ENCODE measurements around the gene HLA-DOA.

HLA-DOA gene

DNA sequence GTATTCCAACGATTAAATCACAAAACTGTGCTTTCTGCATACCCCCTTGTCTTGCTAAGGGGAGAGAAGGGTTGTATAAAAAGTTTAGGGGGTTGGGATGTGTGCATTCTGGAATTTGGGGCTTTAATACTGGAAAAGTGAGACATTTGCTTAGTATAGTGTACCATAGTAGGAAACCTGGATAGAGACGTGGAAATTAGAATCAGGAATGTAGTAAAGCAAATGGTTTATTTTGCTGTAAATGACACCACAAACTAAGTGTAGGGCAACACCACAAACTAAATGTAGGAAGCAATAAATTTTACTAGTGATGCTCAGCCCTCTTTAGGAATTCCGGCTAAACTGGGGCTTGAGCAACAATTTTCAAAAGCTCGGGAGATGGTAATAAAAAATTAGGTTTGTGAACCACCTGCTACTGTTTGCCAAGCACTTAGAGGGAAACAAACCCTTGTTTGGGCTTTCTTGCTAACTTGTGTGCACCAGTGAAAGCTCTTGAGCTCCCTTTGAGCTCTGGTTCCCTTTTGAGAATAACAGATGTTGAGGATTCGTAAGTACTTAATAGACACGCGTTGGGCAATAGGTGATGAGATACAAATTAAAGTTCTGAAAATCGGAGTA lies 27.2 kb downstream of the HLA-DOA start:
- DNase-seq: peak; percentile 13
- 76% methylated on average over 8 of the region's 8 CpGs for WGBS

GRCh38 chr6:32980488-32981038 lies 28.8 kb downstream of the HLA-DOA start:
- 81% methylated on average over 8 of the region's 11 CpGs for WGBS
- Histone ChIP-seq H3K18ac (ENCODE audit: low read depth in 1 of 2, low read length in 2 of 2) (no peak overlapping the region), H4K91ac (ENCODE audit: low read length) (no peak overlapping the region), H3K9me3 (ENCODE audit: control insufficient read depth, low read length) (no peaks in the 10 kb centered on the region), H3K36me3 (ENCODE audit: control insufficient read depth in 1 of 2, insufficient read depth in 2 of 2, low read depth in 1 of 2, low read length in 2 of 2) (peaks cover 50 to 89% of the 10 kb centered on the region in 2 experiments), H3K9ac (ENCODE audit: low read length) (peak overlapping the region; percentile 49), H4K8ac (ENCODE audit: low read length) (no peak overlapping the region), H3K4me1 (ENCODE audit: control insufficient read depth, insufficient read depth, low read depth, low read length) (peaks cover 21% of the 10 kb centered on the region), H3K4me3 (ENCODE audit: insufficient read depth in 1 of 2, low read depth in 1 of 2, low read length in 2 of 2) (no peak overlapping the region), H2BK12ac (ENCODE audit: low read length in 2 of 2) (no peak overlapping the region), H3K23ac (ENCODE audit: low read length in 2 of 2) (no peak overlapping the region), H3K14ac (ENCODE audit: low read length in 2 of 2) (no peak overlapping the region), H3K27ac (ENCODE audit: low read length, poor library complexity, severe bottlenecking) (peak overlapping the region; percentile 37), H2BK15ac (ENCODE audit: low read depth, poor library complexity, severe bottlenecking) (no peak overlapping the region), H2AFZ (ENCODE audit: low read depth, low read length) (no peak overlapping the region), H2AK5ac (ENCODE audit: low read length, severe bottlenecking) (no peak overlapping the region), H3K4me2 (ENCODE audit: low read length, poor library complexity, severe bottlenecking) (no peak overlapping the region), H3K79me1 (replicated peaks; ENCODE audit: low read length, poor library complexity, severe bottlenecking) (no peaks in the 10 kb centered on the region), H3K4ac (ENCODE audit: low read depth in 1 of 2, low read length in 2 of 2) (no peak overlapping the region), H3K27me3 (ENCODE audit: control insufficient read depth in 1 of 2, insufficient read depth in 1 of 2, low read length in 2 of 2) (no peaks in the 10 kb centered on the region), H2BK5ac (ENCODE audit: low read depth, low read length, poor library complexity, severe bottlenecking) (no peak overlapping the region), H2BK120ac (ENCODE audit: low read depth, low read length) (no peak overlapping the region)
- DNase-seq: no peak

More for the DNA sequence above, 27.2 kb downstream of the HLA-DOA start:
- Histone ChIP-seq H3K9me3 (ENCODE audit: control insufficient read depth, low read length) (no peaks in the 10 kb centered on the region), H2BK12ac (ENCODE audit: low read length in 2 of 2) (no peak overlapping the region), H2AFZ (ENCODE audit: low read depth, low read length) (no peak overlapping the region), H3K27ac (ENCODE audit: low read length, poor library complexity, severe bottlenecking) (no peak overlapping the region), H3K4me3 (ENCODE audit: insufficient read depth in 1 of 2, low read depth in 1 of 2, low read length in 2 of 2) (no peak overlapping the region), H4K91ac (ENCODE audit: low read length) (no peak overlapping the region), H3K9ac (ENCODE audit: low read length) (peak overlapping the region; percentile 49), H3K79me1 (replicated peaks; ENCODE audit: low read length, poor library complexity, severe bottlenecking) (no peaks in the 10 kb centered on the region), H3K18ac (ENCODE audit: low read depth in 1 of 2, low read length in 2 of 2) (no peak overlapping the region), H4K8ac (ENCODE audit: low read length) (no peak overlapping the region), H2AK5ac (ENCODE audit: low read length, severe bottlenecking) (no peak overlapping the region), H3K36me3 (ENCODE audit: control insufficient read depth in 1 of 2, insufficient read depth in 2 of 2, low read depth in 1 of 2, low read length in 2 of 2) (peaks cover 38 to 72% of the 10 kb centered on the region in 2 experiments), H2BK5ac (ENCODE audit: low read depth, low read length, poor library complexity, severe bottlenecking) (no peak overlapping the region), H3K27me3 (ENCODE audit: control insufficient read depth in 1 of 2, insufficient read depth in 1 of 2, low read length in 2 of 2) (no peaks in the 10 kb centered on the region), H3K4me1 (ENCODE audit: control insufficient read depth, insufficient read depth, low read depth, low read length) (peaks cover 12% of the 10 kb centered on the region), H2BK120ac (ENCODE audit: low read depth, low read length) (no peak overlapping the region), H3K23ac (ENCODE audit: low read length in 2 of 2) (no peak overlapping the region), H3K4ac (ENCODE audit: low read depth in 1 of 2, low read length in 2 of 2) (no peak overlapping the region), H2BK15ac (ENCODE audit: low read depth, poor library complexity, severe bottlenecking) (no peak overlapping the region), H3K14ac (ENCODE audit: low read length in 2 of 2) (no peak overlapping the region), H3K4me2 (ENCODE audit: low read length, poor library complexity, severe bottlenecking) (no peak overlapping the region)

GRCh38 chr6:32979720-32980487 lies 29.5 kb downstream of the HLA-DOA start:
- Histone ChIP-seq H3K14ac (ENCODE audit: low read length in 2 of 2) (no peak overlapping the region), H3K23ac (ENCODE audit: low read length in 2 of 2) (no peak overlapping the region), H2BK15ac (ENCODE audit: low read depth, poor library complexity, severe bottlenecking) (no peak overlapping the region), H3K9me3 (ENCODE audit: control insufficient read depth, low read length) (no peaks in the 10 kb centered on the region), H2BK12ac (ENCODE audit: low read length in 2 of 2) (no peak overlapping the region), H3K79me1 (replicated peaks; ENCODE audit: low read length, poor library complexity, severe bottlenecking) (no peaks in the 10 kb centered on the region), H2AK5ac (ENCODE audit: low read length, severe bottlenecking) (no peak overlapping the region), H2BK5ac (ENCODE audit: low read depth, low read length, poor library complexity, severe bottlenecking) (no peak overlapping the region), H3K4me2 (ENCODE audit: low read length, poor library complexity, severe bottlenecking) (no peak overlapping the region), H3K27me3 (ENCODE audit: control insufficient read depth in 1 of 2, insufficient read depth in 1 of 2, low read length in 2 of 2) (no peaks in the 10 kb centered on the region), H4K91ac (ENCODE audit: low read length) (no peak overlapping the region), H2BK120ac (ENCODE audit: low read depth, low read length) (no peak overlapping the region), H3K27ac (ENCODE audit: low read length, poor library complexity, severe bottlenecking) (no peak overlapping the region), H3K9ac (ENCODE audit: low read length) (peak overlapping the region; percentile 27), H3K4ac (ENCODE audit: low read depth in 1 of 2, low read length in 2 of 2) (no peak overlapping the region), H3K4me3 (ENCODE audit: insufficient read depth in 1 of 2, low read depth in 1 of 2, low read length in 2 of 2) (no peak overlapping the region), H3K36me3 (ENCODE audit: control insufficient read depth in 1 of 2, insufficient read depth in 2 of 2, low read depth in 1 of 2, low read length in 2 of 2) (peaks cover 51 to 95% of the 10 kb centered on the region in 2 experiments), H2AFZ (ENCODE audit: low read depth, low read length) (no peak overlapping the region), H3K4me1 (ENCODE audit: control insufficient read depth, insufficient read depth, low read depth, low read length) (peaks cover 21% of the 10 kb centered on the region), H3K18ac (ENCODE audit: low read depth in 1 of 2, low read length in 2 of 2) (no peak overlapping the region), H4K8ac (ENCODE audit: low read length) (no peak overlapping the region)
- WGBS: 94% methylated on average over 12 of the region's 12 CpGs
- no peak for DNase-seq

DNA sequence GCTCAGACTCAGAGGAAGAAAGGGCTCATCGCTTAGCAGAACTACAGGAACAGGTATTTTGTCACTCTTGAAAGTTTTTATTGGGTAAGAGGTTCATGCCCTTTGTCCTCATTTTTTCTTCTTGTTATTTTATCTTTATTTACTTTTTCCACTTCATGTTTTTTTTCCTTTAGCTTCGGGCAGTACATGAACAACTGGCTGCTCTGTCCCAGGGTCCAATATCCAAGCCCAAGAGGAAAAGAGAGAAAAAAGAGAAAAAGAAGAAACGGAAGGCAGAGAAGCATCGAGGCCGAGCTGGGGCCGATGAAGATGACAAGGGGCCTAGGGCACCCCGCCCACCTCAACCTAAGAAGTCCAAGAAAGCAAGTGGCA lies 31.5 kb downstream of the HLA-DOA start:
- Histone ChIP-seq H3K14ac (ENCODE audit: low read length in 2 of 2) (no peak overlapping the region), H2BK15ac (ENCODE audit: low read depth, poor library complexity, severe bottlenecking) (no peak overlapping the region), H3K4ac (ENCODE audit: low read depth in 1 of 2, low read length in 2 of 2) (no peak overlapping the region), H2BK5ac (ENCODE audit: low read depth, low read length, poor library complexity, severe bottlenecking) (no peak overlapping the region), H4K8ac (ENCODE audit: low read length) (no peak overlapping the region), H3K79me1 (replicated peaks; ENCODE audit: low read length, poor library complexity, severe bottlenecking) (no peaks in the 10 kb centered on the region), H3K9me3 (ENCODE audit: control insufficient read depth, low read length) (no peaks in the 10 kb centered on the region), H2BK12ac (ENCODE audit: low read length in 2 of 2) (no peak overlapping the region), H3K4me3 (ENCODE audit: insufficient read depth in 1 of 2, low read depth in 1 of 2, low read length in 2 of 2) (peak overlapping the region in 1 of 2 experiments; percentile 46), H3K4me1 (ENCODE audit: control insufficient read depth, insufficient read depth, low read depth, low read length) (peaks cover 21% of the 10 kb centered on the region), H3K18ac (ENCODE audit: low read depth in 1 of 2, low read length in 2 of 2) (no peak overlapping the region), H3K27me3 (ENCODE audit: control insufficient read depth in 1 of 2, insufficient read depth in 1 of 2, low read length in 2 of 2) (no peaks in the 10 kb centered on the region), H4K91ac (ENCODE audit: low read length) (no peak overlapping the region), H3K4me2 (ENCODE audit: low read length, poor library complexity, severe bottlenecking) (no peak overlapping the region), H3K36me3 (ENCODE audit: control insufficient read depth in 1 of 2, insufficient read depth in 2 of 2, low read depth in 1 of 2, low read length in 2 of 2) (peaks cover 58 to 98% of the 10 kb centered on the region in 2 experiments), H3K23ac (ENCODE audit: low read length in 2 of 2) (no peak overlapping the region), H2AFZ (ENCODE audit: low read depth, low read length) (no peak overlapping the region), H2AK5ac (ENCODE audit: low read length, severe bottlenecking) (no peak overlapping the region), H2BK120ac (ENCODE audit: low read depth, low read length) (no peak overlapping the region), H3K27ac (ENCODE audit: low read length, poor library complexity, severe bottlenecking) (no peak overlapping the region), H3K9ac (ENCODE audit: low read length) (peak overlapping the region; percentile 96)
- WGBS: 95% methylated on average over 6 of the region's 7 CpGs
- DNase-seq: no peak

All from mesenchymal stem cell (in vitro differentiated cells and primary cell).